ENCODE data around the gene SLC37A1.

The SLC37A1 gene

GRCh38 chr21:42546433-42546832 is 32.8 kb downstream of the SLC37A1 start:
- Mint-ChIP-seq H3K36me3 (ENCODE audit: low read depth) (peaks cover 48% of the 10 kb centered on the region), H3K27me3 (no peaks in the 10 kb centered on the region), H3K4me1 (ENCODE audit: low read depth) (no peaks in the 10 kb centered on the region), H3K27ac (no peak overlapping the region), H3K9me3 (no peaks in the 10 kb centered on the region), H3K4me3 (no peak overlapping the region)

GRCh38 chr21:42547001-42547905 is 33.6 kb downstream of the SLC37A1 start:
- Mint-ChIP-seq H3K4me3 (no peak overlapping the region), H3K36me3 (ENCODE audit: low read depth) (peaks cover 48% of the 10 kb centered on the region), H3K9me3 (no peaks in the 10 kb centered on the region), H3K27ac (no peak overlapping the region), H3K4me1 (ENCODE audit: low read depth) (no peaks in the 10 kb centered on the region), H3K27me3 (no peaks in the 10 kb centered on the region)

- no peaks in the 10 kb centered on the region for H3K27me3 Mint-ChIP-seq
- no peaks in the 10 kb centered on the region for H3K4me1 Mint-ChIP-seq (ENCODE audit: low read depth)
- peak overlapping the region; percentile 27 for H3K27ac Mint-ChIP-seq
- H3K4me3 Mint-ChIP-seq: no peak overlapping the region
- peaks cover 46% of the 10 kb centered on the region for H3K36me3 Mint-ChIP-seq (ENCODE audit: low read depth)
- H3K9me3 Mint-ChIP-seq: no peaks in the 10 kb centered on the region
Observed at GRCh38 chr21:42547906-42548365, 34.3 kb downstream of the SLC37A1 start.

GRCh38 chr21:42548687-42549406 is 35.2 kb downstream of the SLC37A1 start:
- H3K27me3 Mint-ChIP-seq: no peaks in the 10 kb centered on the region
- H3K9me3 Mint-ChIP-seq: no peaks in the 10 kb centered on the region
- peaks cover 37% of the 10 kb centered on the region for H3K36me3 Mint-ChIP-seq (ENCODE audit: low read depth)
- H3K4me3 Mint-ChIP-seq: no peak overlapping the region
- no peaks in the 10 kb centered on the region for H3K4me1 Mint-ChIP-seq (ENCODE audit: low read depth)
- H3K27ac Mint-ChIP-seq: no peak overlapping the region

- H3K36me3 Mint-ChIP-seq (ENCODE audit: low read depth): peaks cover 34% of the 10 kb centered on the region
- no peak overlapping the region for H3K27ac Mint-ChIP-seq
- H3K9me3 Mint-ChIP-seq: no peaks in the 10 kb centered on the region
- H3K4me3 Mint-ChIP-seq: no peak overlapping the region
- H3K27me3 Mint-ChIP-seq: no peaks in the 10 kb centered on the region
- no peaks in the 10 kb centered on the region for H3K4me1 Mint-ChIP-seq (ENCODE audit: low read depth)
Observed at GRCh38 chr21:42550817-42551216, 37.2 kb downstream of the SLC37A1 start.

GRCh38 chr21:42552407-42553336 is 39.0 kb downstream of the SLC37A1 start:
- Mint-ChIP-seq H3K9me3 (no peaks in the 10 kb centered on the region), H3K36me3 (ENCODE audit: low read depth) (peaks cover 27% of the 10 kb centered on the region), H3K4me3 (no peak overlapping the region), H3K27ac (no peak overlapping the region), H3K4me1 (ENCODE audit: low read depth) (no peaks in the 10 kb centered on the region), H3K27me3 (no peaks in the 10 kb centered on the region)

GRCh38 chr21:42553435-42553834 is 39.8 kb downstream of the SLC37A1 start:
- no peaks in the 10 kb centered on the region for H3K27me3 Mint-ChIP-seq
- peaks cover 22% of the 10 kb centered on the region for H3K36me3 Mint-ChIP-seq (ENCODE audit: low read depth)
- no peak overlapping the region for H3K4me3 Mint-ChIP-seq
- H3K9me3 Mint-ChIP-seq: no peaks in the 10 kb centered on the region
- no peak overlapping the region for H3K27ac Mint-ChIP-seq
- no peaks in the 10 kb centered on the region for H3K4me1 Mint-ChIP-seq (ENCODE audit: low read depth)

GRCh38 chr21:42554251-42554961 is 40.8 kb downstream of the SLC37A1 start:
- Mint-ChIP-seq H3K4me3 (no peak overlapping the region), H3K9me3 (no peaks in the 10 kb centered on the region), H3K27ac (no peak overlapping the region), H3K4me1 (ENCODE audit: low read depth) (no peaks in the 10 kb centered on the region), H3K36me3 (ENCODE audit: low read depth) (peaks cover 25% of the 10 kb centered on the region), H3K27me3 (no peaks in the 10 kb centered on the region)

GRCh38 chr21:42555756-42556438 is 42.2 kb downstream of the SLC37A1 start:
- H3K4me3 Mint-ChIP-seq: no peak overlapping the region
- H3K9me3 Mint-ChIP-seq: no peaks in the 10 kb centered on the region
- H3K36me3 Mint-ChIP-seq (ENCODE audit: low read depth): peaks cover 24% of the 10 kb centered on the region
- no peaks in the 10 kb centered on the region for H3K27me3 Mint-ChIP-seq
- no peak overlapping the region for H3K27ac Mint-ChIP-seq
- H3K4me1 Mint-ChIP-seq (ENCODE audit: low read depth): no peaks in the 10 kb centered on the region

GRCh38 chr21:42556476-42556875 is 42.8 kb downstream of the SLC37A1 start:
- Mint-ChIP-seq H3K27me3 (no peaks in the 10 kb centered on the region), H3K4me3 (no peak overlapping the region), H3K4me1 (ENCODE audit: low read depth) (no peaks in the 10 kb centered on the region), H3K36me3 (ENCODE audit: low read depth) (peaks cover 25% of the 10 kb centered on the region), H3K27ac (no peak overlapping the region), H3K9me3 (no peaks in the 10 kb centered on the region)

GRCh38 chr21:42556960-42557359 is 43.3 kb downstream of the SLC37A1 start:
- no peaks in the 10 kb centered on the region for H3K27me3 Mint-ChIP-seq
- H3K4me1 Mint-ChIP-seq (ENCODE audit: low read depth): no peaks in the 10 kb centered on the region
- H3K9me3 Mint-ChIP-seq: no peaks in the 10 kb centered on the region
- no peak overlapping the region for H3K4me3 Mint-ChIP-seq
- H3K36me3 Mint-ChIP-seq (ENCODE audit: low read depth): peaks cover 25% of the 10 kb centered on the region
- H3K27ac Mint-ChIP-seq: no peak overlapping the region

GRCh38 chr21:42557420-42557819 is 43.8 kb downstream of the SLC37A1 start:
- Mint-ChIP-seq H3K27me3 (no peaks in the 10 kb centered on the region), H3K9me3 (no peaks in the 10 kb centered on the region), H3K4me1 (ENCODE audit: low read depth) (no peaks in the 10 kb centered on the region), H3K4me3 (no peak overlapping the region), H3K36me3 (ENCODE audit: low read depth) (peaks cover 25% of the 10 kb centered on the region), H3K27ac (no peak overlapping the region)

GRCh38 chr21:42558368-42558767 is 44.7 kb downstream of the SLC37A1 start:
- Mint-ChIP-seq H3K9me3 (no peaks in the 10 kb centered on the region), H3K36me3 (ENCODE audit: low read depth) (peaks cover 25% of the 10 kb centered on the region), H3K27ac (no peak overlapping the region), H3K27me3 (no peaks in the 10 kb centered on the region), H3K4me1 (ENCODE audit: low read depth) (no peaks in the 10 kb centered on the region), H3K4me3 (no peak overlapping the region)

GRCh38 chr21:42558846-42559245 is 45.2 kb downstream of the SLC37A1 start:
- no peaks in the 10 kb centered on the region for H3K9me3 Mint-ChIP-seq
- no peaks in the 10 kb centered on the region for H3K4me1 Mint-ChIP-seq (ENCODE audit: low read depth)
- H3K4me3 Mint-ChIP-seq: no peak overlapping the region
- peaks cover 29% of the 10 kb centered on the region for H3K36me3 Mint-ChIP-seq (ENCODE audit: low read depth)
- H3K27me3 Mint-ChIP-seq: no peaks in the 10 kb centered on the region
- H3K27ac Mint-ChIP-seq: no peak overlapping the region

Measured in stimulated activated naive CD8-positive, alpha-beta T cell treated with anti-CD3 and anti-CD28 coated beads, Interleukin-15, Interleukin-2, amounts not matched to agents 100 ng/mL and 50 ng/mL, for 24 hours (primary cell).